Measurements from ENCODE around the gene GPD1. TPM values are rescaled to one million over a fixed set of nuclear protein-coding genes. Genes with fewer than 3 reads are reported as not detected.

The GPD1 gene
- total and polyA plus RNA-seq, 10 of the 15 experiments (the other 5 are each of a cell fraction or from before 2014, with no cell fraction given), result 0.04 to 0.61 (median 0.26) TPM; not detected in 1

GRCh38 chr12:50078281-50078680 lies 25.5 kb upstream of the GPD1 start:
- H2AFZ ChIP-seq (ENCODE audit: control insufficient read depth, low read depth, low read length), result no peak overlapping the region
- ChIA-PET RAD21 (ENCODE audit: unreplicated experiment) (no interaction called here), CTCF (interaction anchor here (0.8 to 1.7 kb wide), 6 partner anchors 9 to 98 kb away, joined by 3 to 7 read pairs (median 3); partner anchors contain the start of gene COX14), SMC1A (ENCODE audit: uncharacterized antibody, unreplicated experiment) (interaction anchor here (0.7 to 1.0 kb wide), 2 partner anchors 10 to 98 kb away, joined by 3 read pairs; no protein-coding TSS in a partner anchor), POLR2A (interaction anchor here (0.7 to 1.3 kb wide), 2 partner anchors 34 to 94 kb away, joined by 3 to 8 read pairs; partner anchors contain the start of gene COX14)
- no peaks in the 10 kb centered on the region; a peak in 1 of 4 replicates for H3K27me3 ChIP-seq (replicated peaks in 1 of 2; ENCODE audit: control insufficient read depth in 2 of 2, insufficient read depth in 2 of 2, low read length in 1 of 2)
- no peak overlapping the region for H3K9ac ChIP-seq (ENCODE audit: control insufficient read depth, insufficient read depth, low read length)
- H3K79me2 ChIP-seq (ENCODE audit: control insufficient read depth, insufficient read depth, low read length), result no peaks in the 10 kb centered on the region
- TF ChIP-seq RFX5 (IDR thresholded peaks at IDR 0.05; ENCODE audit: low read depth, low read length) (no peak), ZSCAN29 (IDR thresholded peaks at IDR 0.05) (no peak), CREB1 (IDR thresholded peaks at IDR 0.05; ENCODE audit: low read depth) (no peak)
- no TSS peak for BruUV-seq (replicated peaks)
- in situ Hi-C loops (cut with MboI), result no loop called here
- DNase-seq (ENCODE audit: low read depth, low spot score) (no peak), FAIRE-seq (no peak), ATAC-seq (no peak)
- H3K36me3 ChIP-seq (ENCODE audit: control insufficient read depth in 2 of 2, insufficient read depth in 2 of 2, low read length in 1 of 2), result no peaks in the 10 kb centered on the region
- intact Hi-C loops (cut with micrococcal nuclease; ENCODE audit: unreplicated experiment), result loop anchor here (10.0 kb wide), 1 partner anchor 327 kb away; the partner anchor contains the start of gene LARP4
- H3K4me2 ChIP-seq (ENCODE audit: control insufficient read depth, insufficient read depth), result no peak overlapping the region
- H3K4me1 ChIP-seq (ENCODE audit: control insufficient read depth, insufficient read depth, low read length), result no peaks in the 10 kb centered on the region; the same call in 1 of the 2 replicates
- H3K27ac ChIP-seq (ENCODE audit: control insufficient read depth, insufficient read depth), result no peak overlapping the region
- H3K9me3 ChIP-seq (replicated peaks; ENCODE audit: control insufficient read depth, insufficient read depth, low read length), result no peaks in the 10 kb centered on the region
- 56% methylated on average over 10 of the region's 10 CpGs for WGBS (ENCODE audit: insufficient coverage, insufficient replicate concordance, low lambda C conversion rate, missing lambda C conversion rate)
- H3K4me3 ChIP-seq, result no peak overlapping the region
- no peaks in the 10 kb centered on the region for H4K20me1 ChIP-seq (ENCODE audit: control insufficient read depth, insufficient read depth)

GRCh38 chr12:50079771-50080170 lies 24.0 kb upstream of the GPD1 start:
- ChIA-PET SMC1A (ENCODE audit: uncharacterized antibody, unreplicated experiment) (interaction anchor here (1.1 kb wide), 1 partner anchor 96 kb away, joined by 3 read pairs; no protein-coding TSS in a partner anchor), POLR2A (no interaction called here), CTCF (interaction anchor here (0.5 to 1.2 kb wide), 2 partner anchors 93 to 1261 kb away, joined by 3 to 6 read pairs; no protein-coding TSS in a partner anchor), RAD21 (ENCODE audit: unreplicated experiment) (no interaction called here)
- BruUV-seq (replicated peaks), result no TSS peak
- WGBS (ENCODE audit: insufficient coverage, insufficient replicate concordance, low lambda C conversion rate, missing lambda C conversion rate), result 43% methylated on average over 5 of the region's 5 CpGs
- Histone ChIP-seq H2AFZ (ENCODE audit: control insufficient read depth, low read depth, low read length) (no peak overlapping the region), H3K4me3 (no peak overlapping the region), H3K9me3 (replicated peaks; ENCODE audit: control insufficient read depth, insufficient read depth, low read length) (no peaks in the 10 kb centered on the region), H3K79me2 (ENCODE audit: control insufficient read depth, insufficient read depth, low read length) (peaks cover 2% of the 10 kb centered on the region), H4K20me1 (ENCODE audit: control insufficient read depth, insufficient read depth) (no peaks in the 10 kb centered on the region), H3K9ac (ENCODE audit: control insufficient read depth, insufficient read depth, low read length) (no peak overlapping the region), H3K36me3 (ENCODE audit: control insufficient read depth in 2 of 2, insufficient read depth in 2 of 2, low read length in 1 of 2) (no peaks in the 10 kb centered on the region), H3K4me2 (ENCODE audit: control insufficient read depth, insufficient read depth) (no peak overlapping the region), H3K27ac (ENCODE audit: control insufficient read depth, insufficient read depth) (no peak overlapping the region), H3K27me3 (replicated peaks in 1 of 2; ENCODE audit: control insufficient read depth in 2 of 2, insufficient read depth in 2 of 2, low read length in 1 of 2) (no peaks in the 10 kb centered on the region; a peak in 1 of 4 replicates), H3K4me1 (ENCODE audit: control insufficient read depth, insufficient read depth, low read length) (no peaks in the 10 kb centered on the region; the same call in 1 of the 2 replicates)
- in situ Hi-C loops (cut with MboI), result loop anchor here (5.0 kb wide), 1 partner anchor 233 kb away; no protein-coding TSS in a partner anchor
- FAIRE-seq, result no peak
- no peak for DNase-seq (ENCODE audit: low read depth, low spot score)
- no peak for ATAC-seq
- intact Hi-C loops (cut with micrococcal nuclease; ENCODE audit: unreplicated experiment), result loop anchor here (10.0 kb wide), 1 partner anchor 325 kb away; the partner anchor contains the start of gene LARP4
- peak; percentile 39; the same call in 1 of the 2 replicates for TF ChIP-seq REST (IDR thresholded peaks at IDR 0.05; ENCODE audit: low read depth, low read length)
- TF ChIP-seq NFXL1 (IDR thresholded peaks at IDR 0.05; ENCODE audit: borderline replicate concordance), result no peak

Measured in GM12878 (cell line).